K562 (cell line): Measurements from ENCODE around the gene EFNA2.
A peak's percentile ranks its signal among the peaks of the same experiment; 100 is the strongest.

Experiments
- BHLHE40 ChIP-seq: IDR thresholded peaks from 2 replicates; pipeline ENCODE4 v1.6.1; 2011; ENCODE audit warnings: low read length, improper control_type of control experiment
- CBX3 ChIP-seq, 2 experiments: IDR thresholded peaks; 1 replicate in 1 of 2; 2 replicates in 1 of 2; pipeline ENCODE4 v1.6.1; 2012; ENCODE audit warnings: inconsistent platforms in 2 of 2, low read length in 2 of 2, borderline replicate concordance in 1 of 2, control low read depth in 1 of 2
- CREB1 ChIP-seq, 2 experiments: sonication (generic) in 1 of 2; formaldehyde crosslinking in 1 of 2; IDR thresholded peaks; 2 replicates each; pipeline versions ENCODE4 v1.6.1 to v1.8.0; 2012 to 2022; ENCODE audit warnings: inconsistent platforms in 1 of 2, mild to moderate bottlenecking in 1 of 2, missing genetic modification reagents in 1 of 2, moderate library complexity in 1 of 2
- E2F1 ChIP-seq: sonication (generic); formaldehyde crosslinking; IDR thresholded peaks from 2 replicates; pipeline ENCODE4 v1.8.1; 2023; ENCODE audit warnings: mild to moderate bottlenecking, missing genetic modification reagents, moderate library complexity
- PCBP1 ChIP-seq: fragments of 200-400 bp; formaldehyde crosslinking; IDR thresholded peaks from 2 replicates; pipeline ENCODE4 v1.6.1; 2018; ENCODE audit warnings: mild to moderate bottlenecking, low read depth, low read length; ENCODE audit not compliant: poor library complexity, severe bottlenecking
- POLR2AphosphoS5 ChIP-seq: IDR thresholded peaks from 2 replicates; pipeline ENCODE4 v1.6.1; 2011; ENCODE audit warnings: mild to moderate bottlenecking, low read depth, low read length, moderate library complexity; ENCODE audit not compliant: control insufficient read depth, insufficient read depth
- PRPF4 ChIP-seq: fragments of 200-400 bp; formaldehyde crosslinking; IDR thresholded peaks from one replicate; pipeline ENCODE4 v1.6.1; 2017; ENCODE audit warnings: low read length, low read depth, mild to moderate bottlenecking; ENCODE audit not compliant: insufficient read depth, poor library complexity, severe bottlenecking
- SREBF2 ChIP-seq: sonication (generic); formaldehyde crosslinking; IDR thresholded peaks from 2 replicates; pipeline ENCODE4 v1.4.0; 2020; ENCODE audit warnings: mild to moderate bottlenecking, missing genetic modification reagents
- TAF1 ChIP-seq: IDR thresholded peaks from 2 replicates; pipeline ENCODE4 v1.6.1; 2011; ENCODE audit warnings: mild to moderate bottlenecking, low read length, moderate library complexity; ENCODE audit not compliant: insufficient read depth, control insufficient read depth, severe bottlenecking; ENCODE audit errors: extremely low read depth
- ZNF785 ChIP-seq: fragments of 250-450 bp; sonication (Bioruptor Pico); IDR thresholded peaks from 2 replicates; pipeline ENCODE4 v1.4.0; 2020; ENCODE audit warnings: mild to moderate bottlenecking
- TF ChIP-seq, protein P1 (sequence below): sonication (generic); formaldehyde crosslinking; IDR thresholded peaks from 2 replicates; pipeline ENCODE4 v1.8.0; 2023; ENCODE audit warnings: mild to moderate bottlenecking, missing genetic modification reagents
- TF ChIP-seq, protein P2 (sequence below), 3 experiments: IDR thresholded peaks in 2 of 3; conservative IDR thresholded peaks in 1 of 3; 2 replicates each; pipeline ENCODE4 v1.5.1; 2011 to 2012; ENCODE audit warnings: low read length in 3 of 3, mild to moderate bottlenecking in 3 of 3, control low read depth in 2 of 3, improper control_type of control experiment in 1 of 3, inconsistent platforms in 1 of 3, low read depth in 1 of 3, mixed read lengths in 1 of 3, moderate library complexity in 1 of 3; ENCODE audit not compliant: insufficient read depth in 2 of 3

DNA sequence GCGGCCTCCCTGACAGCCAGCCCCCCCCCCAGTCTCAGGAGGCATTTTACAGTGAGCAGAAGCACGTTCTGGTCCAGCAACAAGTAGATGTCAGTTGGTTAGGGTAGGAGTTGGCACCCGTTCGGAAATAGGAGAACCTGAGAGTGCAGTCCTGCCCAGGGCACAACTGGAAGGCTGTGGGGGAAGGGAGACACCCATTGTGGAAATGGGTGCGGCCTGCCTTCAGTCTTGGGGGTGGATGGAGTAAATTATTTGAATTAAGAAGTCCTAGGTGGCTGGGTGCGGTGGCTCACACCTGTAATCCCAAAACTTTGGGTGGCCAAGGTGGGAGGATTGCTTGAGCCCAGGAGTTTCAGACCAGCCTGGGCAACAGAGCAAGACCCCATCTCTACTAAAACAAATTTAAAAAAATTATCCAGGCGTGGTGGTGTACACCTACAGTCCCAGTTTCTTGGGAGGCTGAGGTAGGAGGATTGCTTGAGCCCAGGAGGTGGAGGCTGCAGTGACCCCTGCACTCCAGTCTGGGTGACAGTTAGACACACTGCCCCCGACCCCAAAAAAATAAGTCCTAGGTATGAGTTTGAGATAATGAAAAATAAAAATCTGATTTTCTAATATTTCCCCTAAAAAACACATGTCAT is 15.3 kb upstream of the EFNA2 start:
- TF ChIP-seq PRPF4 = no peak
- TF ChIP-seq, protein P1, sequence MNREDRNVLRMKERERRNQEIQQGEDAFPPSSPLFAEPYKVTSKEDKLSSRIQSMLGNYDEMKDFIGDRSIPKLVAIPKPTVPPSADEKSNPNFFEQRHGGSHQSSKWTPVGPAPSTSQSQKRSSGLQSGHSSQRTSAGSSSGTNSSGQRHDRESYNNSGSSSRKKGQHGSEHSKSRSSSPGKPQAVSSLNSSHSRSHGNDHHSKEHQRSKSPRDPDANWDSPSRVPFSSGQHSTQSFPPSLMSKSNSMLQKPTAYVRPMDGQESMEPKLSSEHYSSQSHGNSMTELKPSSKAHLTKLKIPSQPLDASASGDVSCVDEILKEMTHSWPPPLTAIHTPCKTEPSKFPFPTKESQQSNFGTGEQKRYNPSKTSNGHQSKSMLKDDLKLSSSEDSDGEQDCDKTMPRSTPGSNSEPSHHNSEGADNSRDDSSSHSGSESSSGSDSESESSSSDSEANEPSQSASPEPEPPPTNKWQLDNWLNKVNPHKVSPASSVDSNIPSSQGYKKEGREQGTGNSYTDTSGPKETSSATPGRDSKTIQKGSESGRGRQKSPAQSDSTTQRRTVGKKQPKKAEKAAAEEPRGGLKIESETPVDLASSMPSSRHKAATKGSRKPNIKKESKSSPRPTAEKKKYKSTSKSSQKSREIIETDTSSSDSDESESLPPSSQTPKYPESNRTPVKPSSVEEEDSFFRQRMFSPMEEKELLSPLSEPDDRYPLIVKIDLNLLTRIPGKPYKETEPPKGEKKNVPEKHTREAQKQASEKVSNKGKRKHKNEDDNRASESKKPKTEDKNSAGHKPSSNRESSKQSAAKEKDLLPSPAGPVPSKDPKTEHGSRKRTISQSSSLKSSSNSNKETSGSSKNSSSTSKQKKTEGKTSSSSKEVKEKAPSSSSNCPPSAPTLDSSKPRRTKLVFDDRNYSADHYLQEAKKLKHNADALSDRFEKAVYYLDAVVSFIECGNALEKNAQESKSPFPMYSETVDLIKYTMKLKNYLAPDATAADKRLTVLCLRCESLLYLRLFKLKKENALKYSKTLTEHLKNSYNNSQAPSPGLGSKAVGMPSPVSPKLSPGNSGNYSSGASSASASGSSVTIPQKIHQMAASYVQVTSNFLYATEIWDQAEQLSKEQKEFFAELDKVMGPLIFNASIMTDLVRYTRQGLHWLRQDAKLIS (CRISPR knock-in tag) = no peak
- no peak for TF ChIP-seq SREBF2 (CRISPR knock-in tag)
- no peak for TF ChIP-seq PCBP1
- TF ChIP-seq, protein P2, sequence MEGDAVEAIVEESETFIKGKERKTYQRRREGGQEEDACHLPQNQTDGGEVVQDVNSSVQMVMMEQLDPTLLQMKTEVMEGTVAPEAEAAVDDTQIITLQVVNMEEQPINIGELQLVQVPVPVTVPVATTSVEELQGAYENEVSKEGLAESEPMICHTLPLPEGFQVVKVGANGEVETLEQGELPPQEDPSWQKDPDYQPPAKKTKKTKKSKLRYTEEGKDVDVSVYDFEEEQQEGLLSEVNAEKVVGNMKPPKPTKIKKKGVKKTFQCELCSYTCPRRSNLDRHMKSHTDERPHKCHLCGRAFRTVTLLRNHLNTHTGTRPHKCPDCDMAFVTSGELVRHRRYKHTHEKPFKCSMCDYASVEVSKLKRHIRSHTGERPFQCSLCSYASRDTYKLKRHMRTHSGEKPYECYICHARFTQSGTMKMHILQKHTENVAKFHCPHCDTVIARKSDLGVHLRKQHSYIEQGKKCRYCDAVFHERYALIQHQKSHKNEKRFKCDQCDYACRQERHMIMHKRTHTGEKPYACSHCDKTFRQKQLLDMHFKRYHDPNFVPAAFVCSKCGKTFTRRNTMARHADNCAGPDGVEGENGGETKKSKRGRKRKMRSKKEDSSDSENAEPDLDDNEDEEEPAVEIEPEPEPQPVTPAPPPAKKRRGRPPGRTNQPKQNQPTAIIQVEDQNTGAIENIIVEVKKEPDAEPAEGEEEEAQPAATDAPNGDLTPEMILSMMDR (IDR thresholded peaks at IDR 0.05 in 2 of 3, conservative IDR thresholded peaks at IDR 0.05 in 1 of 3; ENCODE audit: insufficient read depth in 2 of 3, low read depth in 1 of 3, low read length in 3 of 3) = no peak
- TF ChIP-seq POLR2AphosphoS5 = no peak
- no peak for TF ChIP-seq BHLHE40
- TF ChIP-seq CBX3 (IDR thresholded peaks at IDR 0.05; ENCODE audit: borderline replicate concordance in 1 of 2, low read length in 2 of 2) = no peak
- no peak for TF ChIP-seq E2F1
- no peak for TF ChIP-seq CREB1 (IDR thresholded peaks at IDR 0.05)
- TF ChIP-seq CREB1 (CRISPR knock-in tag; IDR thresholded peaks at IDR 0.05) = no peak
- TF ChIP-seq TAF1 = peak; percentile 3
- no peak for TF ChIP-seq ZNF785
